Endothelial cell of umbilical vein (primary cell): ENCODE measurements around the gene HSP90AB1. TPM values are rescaled to one million over a fixed set of nuclear protein-coding genes. Genes with fewer than 3 reads are reported as not detected.

Experiments
- BruUV-seq: library from RNA; stranded (reverse); fragments of 400-500 nt; replicated peaks from 2 replicates; lab custom pipeline; 2021; lab: Mats Ljungman, UMichigan
- CTCF ChIA-PET: fragments of 300-600, 350-600 bp; sonication (Branson Sonifier 250); formaldehyde crosslinking; loops from one replicate; lab custom pipeline; 2021; ENCODE audit warnings: antibody characterized with exemption, inconsistent platforms; lab: Charles Lee
- POLR2A ChIA-PET: fragments of 300-600, 350-600 bp; sonication (Branson Sonifier 250); formaldehyde crosslinking; loops from one replicate; lab custom pipeline; 2021; ENCODE audit warnings: antibody characterized with exemption, inconsistent platforms; lab: Charles Lee
- DNase-seq: peaks from one replicate; pipeline ENCODE4 v3.0.0-alpha.2; 2011; ENCODE audit warnings: low read depth, low spot score
- FAIRE-seq: peaks from 2 replicates; lab custom pipeline; 2011; peaks lifted over from hg19 to GRCh38; lab: Jason Lieb, UNC
- H2AFZ ChIP-seq: 2 replicates; pipeline ENCODE4 v1.6.0; 2012; ENCODE audit warnings: low read depth, low read length, control low read depth, inconsistent platforms
- H3K27ac ChIP-seq: 2 replicates; pipeline ENCODE4 v1.5.1; 2011; ENCODE audit warnings: low read depth, mild to moderate bottlenecking, control low read depth, low read length, moderate library complexity; ENCODE audit not compliant: insufficient read depth
- H3K27me3 ChIP-seq, 2 experiments: 2 replicates each; pipeline versions ENCODE4 v1.6.0 to v1.6.1; 2011; ENCODE audit warnings: low read length in 2 of 2, mixed read lengths in 1 of 2; ENCODE audit not compliant: control insufficient read depth in 2 of 2, insufficient read depth in 2 of 2
- H3K36me3 ChIP-seq, 2 experiments: 2 replicates in 1 of 2; 3 replicates in 1 of 2; pipeline ENCODE4 v1.5.1; 2011; ENCODE audit warnings: low read length in 2 of 2, mild to moderate bottlenecking in 1 of 2, moderate library complexity in 1 of 2; ENCODE audit not compliant: control insufficient read depth in 2 of 2, insufficient read depth in 2 of 2; ENCODE audit errors: extremely low read depth in 1 of 2
- H3K4me1 ChIP-seq: 3 replicates; pipeline ENCODE4 v1.5.1; 2011; ENCODE audit warnings: mild to moderate bottlenecking, low read length; ENCODE audit not compliant: control insufficient read depth, insufficient read depth; ENCODE audit errors: extremely low read depth
- H3K4me2 ChIP-seq: 2 replicates; pipeline ENCODE4 v1.6.1; 2011; ENCODE audit warnings: low read length, control low read depth, mixed read lengths; ENCODE audit not compliant: insufficient read depth
- H3K4me3 ChIP-seq, 3 experiments: fragments of 200-600 bp in 1 of 3; sonication (generic), shearing (Covaris generic) in 1 of 3; replicated peaks in 1 of 3; 2 replicates each; pipeline ENCODE4 v1.5.1; 2011 to 2016; ENCODE audit warnings: control low read depth in 3 of 3, low read length in 3 of 3, mild to moderate bottlenecking in 2 of 3, inconsistent platforms in 1 of 3, low read depth in 1 of 3, moderate library complexity in 1 of 3; ENCODE audit not compliant: insufficient read depth in 1 of 3
- H3K79me2 ChIP-seq: 2 replicates; pipeline ENCODE4 v1.6.0; 2012; ENCODE audit warnings: low read length, inconsistent platforms; ENCODE audit not compliant: control insufficient read depth, insufficient read depth
- H3K9ac ChIP-seq: replicated peaks from 2 replicates; pipeline ENCODE3; 2011; ENCODE audit warnings: low read length, control low read depth; ENCODE audit not compliant: insufficient read depth; ENCODE audit errors: extremely low read depth
- H3K9me1 ChIP-seq: replicated peaks from 3 replicates; pipeline ENCODE4 v1.6.0; 2011; ENCODE audit warnings: mild to moderate bottlenecking, low read length; ENCODE audit not compliant: control insufficient read depth, insufficient read depth; ENCODE audit errors: extremely low read depth
- H3K9me3 ChIP-seq: replicated peaks from 2 replicates; pipeline ENCODE4 v1.5.1; 2012; ENCODE audit warnings: low read length, inconsistent platforms; ENCODE audit not compliant: control insufficient read depth, insufficient read depth
- H4K20me1 ChIP-seq: replicated peaks from 2 replicates; pipeline ENCODE3; 2011; ENCODE audit warnings: mild to moderate bottlenecking, low read length; ENCODE audit not compliant: control insufficient read depth, insufficient read depth; ENCODE audit errors: extremely low read depth
- CTCF ChIP-seq, 2 donors: IDR thresholded peaks; 1 replicate in 1 of 2; 2 replicates in 1 of 2; pipeline ENCODE4 v1.5.1; 2011; ENCODE audit warnings: low read length in 2 of 2, mild to moderate bottlenecking in 2 of 2, moderate library complexity in 2 of 2, control low read depth in 1 of 2, inconsistent platforms in 1 of 2, low read depth in 1 of 2; ENCODE audit not compliant: insufficient read depth in 1 of 2; ENCODE audit errors: extremely low read depth in 1 of 2
- EZH2 ChIP-seq: IDR thresholded peaks from 2 replicates; pipeline ENCODE4 v1.6.1; 2012; ENCODE audit warnings: borderline replicate concordance, low read depth, mild to moderate bottlenecking, moderate library complexity, low read length, inconsistent platforms; ENCODE audit not compliant: severe bottlenecking
- FOS ChIP-seq: IDR thresholded peaks from 2 replicates; pipeline ENCODE4 v1.6.1; 2011; ENCODE audit warnings: mild to moderate bottlenecking, low read length, moderate library complexity, borderline replicate concordance; ENCODE audit not compliant: insufficient read depth
- JUN ChIP-seq: IDR thresholded peaks from 2 replicates; pipeline ENCODE4 v1.6.1; 2011; ENCODE audit warnings: borderline replicate concordance, low read depth; ENCODE audit not compliant: insufficient read length, insufficient read depth
- MAX ChIP-seq: IDR thresholded peaks from 2 replicates; pipeline ENCODE4 v1.6.1; 2011; ENCODE audit not compliant: insufficient read depth, insufficient read length
- POLR2A ChIP-seq: IDR thresholded peaks from 2 replicates; pipeline ENCODE4 v1.6.1; 2012; ENCODE audit warnings: low read depth, mild to moderate bottlenecking, control low read depth, low read length
- POLR2AphosphoS5 ChIP-seq: IDR thresholded peaks from 2 replicates; pipeline ENCODE4 v1.6.1; 2012; ENCODE audit warnings: low read depth, mild to moderate bottlenecking, control low read depth, low read length, moderate library complexity; ENCODE audit not compliant: insufficient read depth
- dilution Hi-C: fragments of 300-500 bp; cut with MboI; formaldehyde crosslinking; loops from one replicate; pipeline ENCODE4 v1.15.0; 2019; ENCODE audit warnings: low sequenced_read_pairs; ENCODE audit not compliant: extremely low pct_ligation_motif_present
- intact Hi-C: fragments of 100-400 bp; cut with micrococcal nuclease; formaldehyde crosslinking; loops from one replicate; pipeline ENCODE4 v1.10.0; 2022
- polyA plus RNA-seq, 4 experiments: library from polyadenylated mRNA; depleted of rRNA in 3 of 4; stranded (reverse) in 3 of 4; unstranded in 1 of 4; fragments of >200 nt; gene quantifications; 2 replicates each; pipeline versions ENCODE4 v1.2.1 to v1.2.3, GENCODE V29; 2011 to 2012; ENCODE audit warnings: missing spikeins in 1 of 4
- total RNA-seq: library from RNA; stranded (reverse); gene quantifications from 2 replicates; pipeline ENCODE4 v1.2.3, GENCODE V29; 2021

HSP90AB1 gene
- total and polyA plus RNA-seq, 2 donors (not counting 3 experiments of a cell fraction or from before 2014, with no cell fraction given) = 824 to 1,201 TPM

- FAIRE-seq (peak; percentile 93), DNase-seq (peak; percentile 69)
- CTCF ChIA-PET = interaction anchor here (0.7 to 6.2 kb wide), 29 partner anchors 8 to 201 kb away, joined by 3 to 154 read pairs (median 5); partner anchors contain the start of genes AARS2, CDC5L, SLC35B2 and SPATS1
- Histone ChIP-seq H3K4me2 (no peak overlapping the region), H3K9ac (no peak overlapping the region), H3K27ac (no peak overlapping the region), H3K9me1 (no peaks in the 10 kb centered on the region), H3K36me3 (no peaks in the 10 kb centered on the region), H2AFZ (no peak overlapping the region), H3K4me3 (no peak overlapping the region), H3K27me3 (peaks cover 26 to 39% of the 10 kb centered on the region in 2 experiments), H3K4me1 (peaks cover 25% of the 10 kb centered on the region), H3K9me3 (no peaks in the 10 kb centered on the region), H3K79me2 (peaks cover 12% of the 10 kb centered on the region), H4K20me1 (no peaks in the 10 kb centered on the region)
- TF ChIP-seq FOS (no peak), POLR2AphosphoS5 (no peak), POLR2A (no peak), MAX (no peak), EZH2 (no peak), JUN (no peak), CTCF (IDR thresholded peaks at IDR 0.05; ENCODE audit: extremely low read depth in 1 of 2, insufficient read depth in 1 of 2, low read depth in 1 of 2, low read length in 2 of 2) (peak; percentile 93 to 96)
- dilution Hi-C loops (no loop called here), intact Hi-C loops (loop anchor here (1.0 kb wide), 4 partner anchors 36 to 188 kb away; partner anchors contain the start of gene CDC5L)
- no TSS peak for BruUV-seq
- POLR2A ChIA-PET = interaction anchor here (0.6 kb wide), 1 partner anchor 21 kb away, joined by 3 read pairs; no protein-coding TSS in a partner anchor
Measured at GRCh38 chr6:44268095-44268628, 21.3 kb downstream of the HSP90AB1 start.
